B cell (primary cell): Measurements from ENCODE around the gene EFNA5. TPM values are rescaled to one million over a fixed set of nuclear protein-coding genes. Genes with fewer than 3 reads are reported as not detected.

Source experiments
- ATAC-seq: fragments of 200-7000 bp; cut with Tn5 transposase; one replicate; pipeline ENCODE4 v1.10.0; 2021; ENCODE audit warnings: low read depth, mild to moderate bottlenecking, moderate number of reproducible peaks, moderate library complexity
- CTCF ChIA-PET: fragments of 350-600 bp; sonication (Branson Sonifier 250); formaldehyde crosslinking; loops from one replicate; lab custom pipeline; 2021; ENCODE audit warnings: antibody characterized with exemption, inconsistent platforms; lab: Charles Lee
- POLR2A ChIA-PET: fragments of 350-600 bp; sonication (Branson Sonifier 250); formaldehyde crosslinking; loops from one replicate; lab custom pipeline; 2021; ENCODE audit warnings: antibody characterized with exemption; lab: Charles Lee
- DNase-seq: peaks from one replicate; pipeline ENCODE4 v3.0.0; 2013
- H2AFZ ChIP-seq: 2 replicates; pipeline ENCODE4 v1.6.1; 2012; ENCODE audit warnings: mild to moderate bottlenecking, low read depth, low read length; ENCODE audit not compliant: insufficient read depth, poor library complexity, severe bottlenecking
- H3K27ac ChIP-seq, 2 donors: 1 replicate in 1 of 2; 2 replicates in 1 of 2; pipeline ENCODE4 v1.5.1; 2012 to 2013; ENCODE audit warnings: low read length in 2 of 2, mild to moderate bottlenecking in 2 of 2, moderate library complexity in 1 of 2
- H3K27me3 ChIP-seq, 4 experiments: fragments of 200-600 bp in 1 of 4; sonication (generic) in 1 of 4; replicated peaks in 1 of 4; 1 replicate in 2 of 4; 2 replicates in 2 of 4; pipeline versions ENCODE4 v1.6.1 to v1.7.0; 2013 to 2016; ENCODE audit warnings: low read length in 3 of 4, mild to moderate bottlenecking in 2 of 4, mixed read lengths in 1 of 4, moderate library complexity in 1 of 4; ENCODE audit not compliant: insufficient read depth in 4 of 4, control insufficient read depth in 3 of 4; ENCODE audit errors: control extremely low read depth in 1 of 4
- H3K36me3 ChIP-seq, 2 experiments: replicated peaks in 1 of 2; 1 replicate in 1 of 2; 2 replicates in 1 of 2; pipeline versions ENCODE4 v1.6.1 to v1.7.1; 2013; ENCODE audit warnings: low read length in 1 of 2; ENCODE audit not compliant: insufficient read depth in 2 of 2, control insufficient read depth in 1 of 2; ENCODE audit errors: control extremely low read depth in 1 of 2, extremely low read depth in 1 of 2
- H3K4me1 ChIP-seq, 2 donors: fragments of 200-600 bp in 1 of 2; sonication (generic) in 1 of 2; 1 replicate in 1 of 2; 2 replicates in 1 of 2; pipeline versions ENCODE4 v1.5.1 to v1.6.1; 2013 to 2017; ENCODE audit warnings: low read length in 2 of 2; ENCODE audit not compliant: control insufficient read depth in 2 of 2, insufficient read depth in 2 of 2
- H3K4me2 ChIP-seq: replicated peaks from 2 replicates; pipeline ENCODE3; 2012; ENCODE audit warnings: mild to moderate bottlenecking, low read depth, low read length; ENCODE audit not compliant: poor library complexity, severe bottlenecking
- H3K4me3 ChIP-seq, 5 experiments: fragments of 200-600 bp in 1 of 5; sonication (generic) in 1 of 5; 1 replicate in 3 of 5; 2 replicates in 2 of 5; pipeline versions ENCODE4 v1.5.1 to v1.7.0; 2011 to 2016; ENCODE audit warnings: low read length in 4 of 5, mild to moderate bottlenecking in 4 of 5, low read depth in 2 of 5, control low read depth in 1 of 5, moderate library complexity in 1 of 5; ENCODE audit not compliant: insufficient read depth in 1 of 5; ENCODE audit errors: control extremely low read depth in 1 of 5, extremely low read depth in 1 of 5
- H3K79me2 ChIP-seq: fragments of 200-600 bp; sonication (generic); one replicate; pipeline ENCODE4 v1.6.0; 2016; ENCODE audit warnings: low read length; ENCODE audit not compliant: control insufficient read depth, insufficient read depth
- H3K9ac ChIP-seq: fragments of 200-600 bp; sonication (generic); 2 replicates; pipeline ENCODE4 v1.6.1; 2017; ENCODE audit warnings: mild to moderate bottlenecking, low read length, moderate library complexity
- H3K9me3 ChIP-seq, 3 donors: one replicate each; pipeline versions ENCODE4 v1.6.1 to v1.7.1; 2013; ENCODE audit warnings: low read length in 2 of 3; ENCODE audit not compliant: control insufficient read depth in 2 of 3, insufficient read depth in 1 of 3; ENCODE audit errors: control extremely low read depth in 1 of 3
- H4K20me1 ChIP-seq: 2 replicates; pipeline ENCODE4 v1.6.0; 2012; ENCODE audit warnings: mild to moderate bottlenecking, low read length; ENCODE audit not compliant: insufficient read depth, control insufficient read depth, poor library complexity, severe bottlenecking
- H3K27ac Mint-ChIP-seq: one replicate; pipeline ENCODE4 v1.8.0; 2021; ENCODE audit warnings: mixed read lengths
- H3K27me3 Mint-ChIP-seq: one replicate; pipeline ENCODE4 v1.8.0; 2021; ENCODE audit warnings: mixed read lengths
- H3K4me1 Mint-ChIP-seq: one replicate; pipeline ENCODE4 v1.8.0; 2021; ENCODE audit warnings: mixed read lengths
- H3K4me3 Mint-ChIP-seq: one replicate; pipeline ENCODE4 v1.8.0; 2021; ENCODE audit warnings: mixed read lengths
- H3K9me3 Mint-ChIP-seq: one replicate; pipeline ENCODE4 v1.8.0; 2022; ENCODE audit warnings: mixed read lengths; ENCODE audit not compliant: insufficient read depth
- CTCF ChIP-seq: fragments of 200-600 bp; IDR thresholded peaks from one replicate; pipeline ENCODE4 v1.8.0; 2022; ENCODE audit warnings: antibody characterized with exemption, mild to moderate bottlenecking
- EZH2 ChIP-seq: IDR thresholded peaks from 2 replicates; pipeline ENCODE4 v1.6.1; 2012; ENCODE audit warnings: borderline replicate concordance, low read depth, mild to moderate bottlenecking, moderate library complexity, low read length; ENCODE audit not compliant: insufficient read depth, poor library complexity, severe bottlenecking
- WGBS: methylation state at CpG from one replicate; pipeline ENCODE4 v1.1.5; 2013; ENCODE audit warnings: missing lambda C conversion rate; ENCODE audit not compliant: insufficient coverage; 5-methylcytosine and 5-hydroxymethylcytosine counted together
- intact Hi-C: fragments of 100-400 bp; cut with micrococcal nuclease; formaldehyde crosslinking; loops from one replicate; pipeline ENCODE4 v1.10.0; 2022
- polyA plus RNA-seq: library from polyadenylated mRNA; depleted of rRNA; stranded (reverse); fragments of >200 nt; gene quantifications from 2 replicates; pipeline ENCODE4 v1.2.3, GENCODE V29; 2012
- total RNA-seq, 2 donors: library from RNA; stranded (reverse); fragments of 120-200 nt in 1 of 2; gene quantifications; 1 replicate in 1 of 2; 2 replicates in 1 of 2; pipeline versions ENCODE4 v1.2.3 to v1.2.4, GENCODE V29; 2013 to 2022

Gene EFNA5
- total and polyA plus RNA-seq, 2 donors (not counting 1 experiment from before 2014, with no cell fraction given) = not detected

- WGBS = no CpG with 5 or more reads among the region's 2 CpGs
- H3K9ac ChIP-seq = no peak overlapping the region
- H3K79me2 ChIP-seq = no peaks in the 10 kb centered on the region
- CTCF ChIA-PET = no interaction called here
- TF ChIP-seq CTCF (no peak), EZH2 (no peak)
- H3K4me3 Mint-ChIP-seq = no peak overlapping the region
- H3K27me3 Mint-ChIP-seq = no peaks in the 10 kb centered on the region
- no peak overlapping the region for H2AFZ ChIP-seq
- POLR2A ChIA-PET = no interaction called here
- no peak overlapping the region for H3K4me3 ChIP-seq
- no peaks in the 10 kb centered on the region for H3K9me3 Mint-ChIP-seq
- H3K27ac ChIP-seq = no peak overlapping the region
- no peak for ATAC-seq
- no peaks in the 10 kb centered on the region for H3K4me1 Mint-ChIP-seq
- intact Hi-C loops = no loop called here
- no peaks in the 10 kb centered on the region for H3K27me3 ChIP-seq
- no peaks in the 10 kb centered on the region for H4K20me1 ChIP-seq
- no peak for DNase-seq
- H3K4me1 ChIP-seq = no peaks in the 10 kb centered on the region
- no peak overlapping the region for H3K4me2 ChIP-seq
- no peaks in the 10 kb centered on the region for H3K36me3 ChIP-seq
- peaks cover 0 to 2% (median under 1%) of the 10 kb centered on the region in 3 donors for H3K9me3 ChIP-seq
- H3K27ac Mint-ChIP-seq = no peak overlapping the region
Observed at GRCh38 chr5:107712359-107712870, 41.7 kb upstream of the EFNA5 start.

DNA sequence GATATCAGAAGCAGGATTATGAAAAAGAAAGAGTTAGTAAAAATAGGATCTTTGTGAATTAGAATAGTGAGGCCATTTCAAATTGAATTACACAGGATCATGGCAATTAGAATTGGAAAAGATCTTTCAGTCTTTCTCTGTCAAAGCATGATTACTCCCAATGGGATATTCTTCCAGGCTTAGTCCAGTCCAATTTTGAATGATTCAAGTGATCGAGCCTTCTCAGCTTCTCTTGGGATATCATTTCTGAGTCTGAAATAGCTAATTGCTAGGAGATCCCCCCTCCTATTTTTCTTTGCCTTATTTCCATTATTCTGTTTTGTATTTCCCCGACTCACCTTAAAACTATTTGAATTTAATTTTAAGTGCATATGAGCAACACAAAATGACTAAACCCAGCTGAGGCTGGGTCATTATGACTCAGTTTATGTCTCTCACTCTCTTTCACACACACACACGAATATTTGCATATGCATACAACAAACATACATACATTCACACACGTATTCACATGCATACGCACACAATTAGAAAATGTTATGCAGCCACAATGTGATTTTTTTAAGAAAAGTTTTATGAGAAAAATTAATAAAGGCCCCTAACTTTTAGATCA, 34.8 kb upstream of the EFNA5 start:
- POLR2A ChIA-PET = no interaction called here

More for the DNA sequence above, 34.8 kb upstream of the EFNA5 start:
- H3K27me3 Mint-ChIP-seq = no peaks in the 10 kb centered on the region
- Histone ChIP-seq H3K4me1 (no peaks in the 10 kb centered on the region), H4K20me1 (no peaks in the 10 kb centered on the region), H3K4me3 (no peak overlapping the region), H3K79me2 (no peaks in the 10 kb centered on the region), H3K9ac (no peak overlapping the region), H3K27ac (no peak overlapping the region), H3K36me3 (no peaks in the 10 kb centered on the region), H3K9me3 (peaks cover 0 to 2% (median 0%) of the 10 kb centered on the region in 3 donors), H3K27me3 (no peaks in the 10 kb centered on the region), H2AFZ (no peak overlapping the region), H3K4me2 (no peak overlapping the region)
- no peaks in the 10 kb centered on the region for H3K4me1 Mint-ChIP-seq
- DNase-seq (no peak), ATAC-seq (no peak)
- intact Hi-C loops = no loop called here
- WGBS = 83% methylated on average over 1 of the region's 5 CpGs
- CTCF ChIA-PET = no interaction called here
- no peaks in the 10 kb centered on the region for H3K9me3 Mint-ChIP-seq
- H3K4me3 Mint-ChIP-seq = no peak overlapping the region
- no peak overlapping the region for H3K27ac Mint-ChIP-seq
- TF ChIP-seq CTCF = no peak
- no peak for TF ChIP-seq EZH2
